WI38 (cell line): ENCODE results near the gene NR1I2.

ENCODE experiments used
- H3K4me3 ChIP-seq: 2 replicates; pipeline ENCODE4 v1.5.1; 2011; ENCODE audit warnings: low read depth, mild to moderate bottlenecking, control low read depth, low read length
- TF ChIP-seq, protein P1 (sequence below): IDR thresholded peaks from 2 replicates; pipeline ENCODE4 v1.5.1; 2012; ENCODE audit warnings: low read depth, mild to moderate bottlenecking, control low read depth, low read length

Gene NR1I2

GRCh38 chr3:119792270-119792669 is 10.4 kb downstream of the NR1I2 start:
- H3K4me3 ChIP-seq = no peak overlapping the region
- TF ChIP-seq, protein P1, sequence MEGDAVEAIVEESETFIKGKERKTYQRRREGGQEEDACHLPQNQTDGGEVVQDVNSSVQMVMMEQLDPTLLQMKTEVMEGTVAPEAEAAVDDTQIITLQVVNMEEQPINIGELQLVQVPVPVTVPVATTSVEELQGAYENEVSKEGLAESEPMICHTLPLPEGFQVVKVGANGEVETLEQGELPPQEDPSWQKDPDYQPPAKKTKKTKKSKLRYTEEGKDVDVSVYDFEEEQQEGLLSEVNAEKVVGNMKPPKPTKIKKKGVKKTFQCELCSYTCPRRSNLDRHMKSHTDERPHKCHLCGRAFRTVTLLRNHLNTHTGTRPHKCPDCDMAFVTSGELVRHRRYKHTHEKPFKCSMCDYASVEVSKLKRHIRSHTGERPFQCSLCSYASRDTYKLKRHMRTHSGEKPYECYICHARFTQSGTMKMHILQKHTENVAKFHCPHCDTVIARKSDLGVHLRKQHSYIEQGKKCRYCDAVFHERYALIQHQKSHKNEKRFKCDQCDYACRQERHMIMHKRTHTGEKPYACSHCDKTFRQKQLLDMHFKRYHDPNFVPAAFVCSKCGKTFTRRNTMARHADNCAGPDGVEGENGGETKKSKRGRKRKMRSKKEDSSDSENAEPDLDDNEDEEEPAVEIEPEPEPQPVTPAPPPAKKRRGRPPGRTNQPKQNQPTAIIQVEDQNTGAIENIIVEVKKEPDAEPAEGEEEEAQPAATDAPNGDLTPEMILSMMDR = no peak

GRCh38 chr3:119794401-119794800 is 12.5 kb downstream of the NR1I2 start:
- TF ChIP-seq, protein P1 = no peak
- H3K4me3 ChIP-seq = no peak overlapping the region

GRCh38 chr3:119794971-119795612 is 13.2 kb downstream of the NR1I2 start:
- TF ChIP-seq, protein P1 = no peak
- H3K4me3 ChIP-seq = no peak overlapping the region

DNA sequence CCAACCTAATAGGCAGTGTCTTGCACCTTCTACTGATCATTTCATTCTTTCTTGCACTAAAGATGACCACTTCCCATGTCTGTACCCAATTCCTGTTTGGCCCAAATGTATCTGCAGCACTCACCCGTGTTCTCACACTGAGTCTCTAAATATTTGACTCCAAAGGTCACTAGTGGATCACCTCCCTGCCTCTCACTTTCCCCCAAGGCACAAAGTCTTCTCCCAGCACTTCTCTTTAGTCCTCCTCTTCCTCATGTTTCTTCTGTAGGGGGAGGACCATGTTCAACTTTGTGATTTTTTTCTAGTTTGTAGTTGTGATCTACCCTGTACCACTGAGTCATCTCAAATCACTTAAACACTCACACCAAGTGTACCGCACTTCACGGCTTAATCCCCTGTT is 13.9 kb downstream of the NR1I2 start:
- H3K4me3 ChIP-seq = no peak overlapping the region

DNA sequence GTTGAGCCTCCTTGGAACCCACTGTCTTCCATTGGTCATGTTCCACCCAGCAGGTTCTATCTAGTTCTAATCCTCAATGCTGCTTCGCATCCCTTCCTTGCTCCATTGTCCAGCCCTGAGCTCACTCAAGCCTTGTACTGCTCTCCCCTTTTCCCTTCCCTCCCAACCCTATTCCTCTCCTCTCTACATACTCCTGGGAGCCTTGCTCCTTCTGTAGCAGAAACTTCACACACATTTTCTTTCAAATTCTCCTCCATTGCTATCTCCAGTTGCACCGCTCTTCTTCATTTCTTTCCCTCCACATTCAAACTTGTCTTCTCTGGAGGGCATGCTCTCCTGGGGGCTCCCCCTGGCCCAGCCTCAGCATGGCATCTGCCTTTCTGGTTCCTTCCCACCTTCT is 14.5 kb downstream of the NR1I2 start:
- TF ChIP-seq, protein P1 = no peak
- H3K4me3 ChIP-seq = no peak overlapping the region

More for the DNA sequence above, 13.9 kb downstream of the NR1I2 start:
- TF ChIP-seq, protein P1 = no peak

DNA sequence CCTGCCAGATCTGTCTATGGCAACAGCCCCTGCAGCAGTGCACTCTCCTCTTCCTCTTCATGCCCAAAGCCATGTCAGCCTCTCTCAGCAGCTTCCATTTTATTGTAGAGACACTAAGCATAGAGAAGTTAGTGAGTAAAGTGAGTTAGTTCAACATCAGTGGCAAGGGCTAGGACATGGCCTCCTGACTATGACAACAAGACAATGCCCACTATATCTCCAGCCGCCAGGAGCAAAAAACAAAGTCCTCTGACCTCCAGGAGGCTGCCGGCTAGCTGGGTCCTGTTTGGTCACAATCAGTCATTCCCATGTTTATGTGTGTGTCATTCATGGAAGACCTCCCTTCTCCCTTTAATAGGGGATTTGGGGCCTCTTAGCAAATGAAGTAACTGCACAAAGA is 14.9 kb downstream of the NR1I2 start:
- TF ChIP-seq, protein P1 = no peak
- no peak overlapping the region for H3K4me3 ChIP-seq

DNA sequence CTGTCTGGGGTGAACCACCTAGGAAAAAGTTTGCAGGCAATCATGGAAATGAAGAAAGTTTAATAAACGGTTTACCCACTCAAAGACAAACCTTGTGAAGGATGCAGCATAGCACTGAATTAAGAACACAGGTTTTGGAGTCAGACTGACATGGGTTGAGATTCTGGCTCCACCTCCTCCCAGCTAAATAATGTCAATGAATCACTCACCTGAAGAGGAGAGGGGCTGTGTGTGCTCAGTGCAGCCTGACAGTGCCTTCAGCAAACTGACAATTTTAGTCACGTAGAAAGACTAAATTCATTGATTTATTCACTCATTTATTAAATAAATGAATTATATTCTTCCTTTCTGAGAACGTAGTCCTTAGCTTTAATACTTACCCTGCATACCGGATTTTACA is 18.9 kb downstream of the NR1I2 start:
- no peak overlapping the region for H3K4me3 ChIP-seq
- TF ChIP-seq, protein P1 = no peak
